Measurements from ENCODE around the gene BCR. TPM values are rescaled to one million over a fixed set of nuclear protein-coding genes. Genes with fewer than 3 reads are reported as not detected.
A peak's percentile ranks its signal among the peaks of the same experiment; 100 is the strongest.

The BCR gene
- total and polyA plus RNA-seq, 2 of the 4 experiments (the other 2 are of a cell fraction) = 28.9 to 44.6 TPM

- peak overlapping the region; percentile 74 for H2AFZ ChIP-seq (replicated peaks; ENCODE audit: low read length, poor library complexity)
- no peaks in the 10 kb centered on the region for H3K27me3 ChIP-seq (ENCODE audit: control insufficient read depth, insufficient read depth, low read length)
- H3K79me1 ChIP-seq (ENCODE audit: low read depth in 1 of 2, low read length in 2 of 2) = peaks cover 28 to 68% of the 10 kb centered on the region in 2 experiments
- peak; percentile 66 for DNase-seq
- H3K9me1 ChIP-seq (ENCODE audit: insufficient read depth, low read length) = peaks cover 24% of the 10 kb centered on the region
- H3K18ac ChIP-seq (ENCODE audit: low read depth, low read length) = no peak overlapping the region
- ChIA-PET CTCF (interaction anchor here (0.6 to 1.1 kb wide), 4 partner anchors 33 to 107 kb away, joined by 3 to 6 read pairs (median 5); no protein-coding TSS in a partner anchor), POLR2A (ENCODE audit: unreplicated experiment) (no interaction called here)
- H2AK9ac ChIP-seq (replicated peaks; ENCODE audit: low read depth, low read length, poor library complexity) = peak overlapping the region; percentile 65
- no peak overlapping the region for H3K56ac ChIP-seq (ENCODE audit: extremely low read depth, insufficient read depth, low read length)
- 0 out of 2 replicates have a peak overlapping the region, but pooled peaks have one; percentile 63 for H3K23ac ChIP-seq (ENCODE audit: low read depth, low read length)
- no TSS peak for BruUV-seq (replicated peaks)
- peaks cover 33% of the 10 kb centered on the region for H3K4me1 ChIP-seq (ENCODE audit: control insufficient read depth, insufficient read depth, low read length)
- peaks cover 61% of the 10 kb centered on the region for H4K20me1 ChIP-seq (ENCODE audit: insufficient read depth, low read length)
- no peak overlapping the region for H2BK120ac ChIP-seq (ENCODE audit: low read depth, low read length)
- H4K5ac ChIP-seq (ENCODE audit: low read depth, low read length) = no peak overlapping the region
- peak overlapping the region; percentile 98 for H3K4me3 ChIP-seq (ENCODE audit: insufficient read depth, low read depth, low read length)
- no peak overlapping the region for H3K27ac ChIP-seq (ENCODE audit: insufficient read depth, low read length)
- no peaks in the 10 kb centered on the region for H3K9me3 ChIP-seq (ENCODE audit: control insufficient read depth, insufficient read depth, low read length)
- peak overlapping the region; percentile 22; the same call in 1 of the 2 replicates for H3K9ac ChIP-seq (ENCODE audit: low read depth, low read length)
- peak overlapping the region; percentile 91 for H3K4me2 ChIP-seq (ENCODE audit: low read depth, low read length)
- no peak overlapping the region for H4K8ac ChIP-seq (ENCODE audit: low read depth in 2 of 2, low read length in 2 of 2)
- peak overlapping the region; percentile 41 for H3K4ac ChIP-seq (ENCODE audit: low read depth, low read length)
- peak; percentile 22; the same call in 1 of the 2 replicates for ATAC-seq (ENCODE audit: low read depth)
- intact Hi-C loops (cut with micrococcal nuclease) = loop anchor here (5.0 kb wide), 1 partner anchor 34 kb away; no protein-coding TSS in a partner anchor
- H2BK15ac ChIP-seq (ENCODE audit: low read depth, low read length) = no peak overlapping the region
- dilution Hi-C loops (cut with HindIII; ENCODE audit: low sequenced_read_pairs, unreplicated experiment) = no loop called here
- H4K91ac ChIP-seq (ENCODE audit: insufficient read depth, low read depth, low read length) = no peak overlapping the region
- no peak overlapping the region for H2BK5ac ChIP-seq (ENCODE audit: low read depth, low read length, poor library complexity, severe bottlenecking)
- peaks cover 10% of the 10 kb centered on the region; the same call in 1 of the 2 replicates for H3K36me3 ChIP-seq (ENCODE audit: control insufficient read depth, insufficient read depth, low read length)
- in situ Hi-C loops (cut with MboI; ENCODE audit: low sequenced_read_pairs) = no loop called here
- H3K14ac ChIP-seq (replicated peaks; ENCODE audit: low read depth, low read length) = peak overlapping the region; percentile 74
- 0 out of 2 replicates have a peak overlapping the region, but pooled peaks have one; percentile 21 for H2AK5ac ChIP-seq (ENCODE audit: low read depth, low read length)
- 0 out of 2 replicates have a peak overlapping the region, but pooled peaks have one; percentile 8 for H2BK20ac ChIP-seq (ENCODE audit: low read depth, low read length)
- no CpG with 5 or more reads among the region's 11 CpGs for WGBS, 2 experiments (ENCODE audit: extremely low coverage in 2 of 2, insufficient read length in 1 of 2)
- TF ChIP-seq USF2 (IDR thresholded peaks at IDR 0.05; ENCODE audit: low read depth, low read length) (no peak), BHLHE40 (IDR thresholded peaks at IDR 0.05; ENCODE audit: low read depth, low read length) (no peak), POLR2A (IDR thresholded peaks at IDR 0.05; ENCODE audit: low read depth, low read length) (no peak), NFE2L2 (IDR thresholded peaks at IDR 0.05; ENCODE audit: low read depth, low read length) (no peak), ELK1 (IDR thresholded peaks at IDR 0.05; ENCODE audit: borderline replicate concordance, low read depth, low read length) (no peak), RFX5 (IDR thresholded peaks at IDR 0.05; ENCODE audit: low read depth, low read length) (no peak), CTCF (conservative IDR thresholded peaks at IDR 0.05; ENCODE audit: low read depth, low read length) (no peak), RAD21 (IDR thresholded peaks at IDR 0.05; ENCODE audit: low read length) (no peak), MAFK (IDR thresholded peaks at IDR 0.05; ENCODE audit: low read depth, low read length) (no peak), MAZ (IDR thresholded peaks at IDR 0.05; ENCODE audit: borderline replicate concordance, low read depth, low read length) (no peak), CHD1 (IDR thresholded peaks at IDR 0.05; ENCODE audit: low read depth, low read length) (no peak), SMC3 (IDR thresholded peaks at IDR 0.05; ENCODE audit: low read depth, low read length) (no peak), FOS (IDR thresholded peaks at IDR 0.05; ENCODE audit: low read depth, low read length) (no peak), RCOR1 (IDR thresholded peaks at IDR 0.05; ENCODE audit: insufficient replicate concordance, low read length) (no peak), CEBPB (IDR thresholded peaks at IDR 0.05; ENCODE audit: low read depth, low read length) (no peak)
These were observed 2.9 kb downstream of the BCR start for GRCh38 chr22:23183061-23183698.

Data from IMR-90 (cell line).